Camera-type eye (tissue), 1 donor: ENCODE results near the gene TRAPPC3L. TPM values are rescaled to one million over a fixed set of nuclear protein-coding genes. Genes with fewer than 3 reads are reported as not detected.

Source experiments
- total RNA-seq: library from RNA; depleted of rRNA; stranded (reverse); fragments of >200 nt; gene quantifications from one replicate; pipeline ENCODE4 v1.2.3, GENCODE V29; 2014

TRAPPC3L gene
- total RNA-seq, result 0.38 TPM

DNA sequence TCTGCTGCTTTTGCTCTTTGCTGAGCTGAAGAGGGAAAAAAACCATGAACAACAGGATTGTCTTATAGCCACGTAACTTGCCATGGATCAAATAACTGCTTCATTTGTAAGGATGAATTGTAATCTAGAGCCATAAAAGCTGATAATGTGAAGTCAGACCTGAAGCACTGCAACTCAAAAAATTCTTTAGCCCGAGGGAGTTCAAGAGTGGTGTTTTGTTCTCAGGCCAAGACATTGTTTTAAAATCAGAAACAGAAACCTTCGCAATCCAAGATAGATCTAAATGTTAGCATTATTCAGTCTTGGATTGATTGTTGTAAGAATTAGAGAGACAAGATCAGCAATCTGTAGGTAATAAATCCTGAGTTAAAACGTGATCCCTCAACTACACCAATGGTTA lies at the start of gene TRAPPC3L:
Gene TRAPPC3L (minus strand): TSS at position 34 of the 400 bp plus-strand sequence. CDS start 170 bp downstream, outside the sequence.

DNA sequence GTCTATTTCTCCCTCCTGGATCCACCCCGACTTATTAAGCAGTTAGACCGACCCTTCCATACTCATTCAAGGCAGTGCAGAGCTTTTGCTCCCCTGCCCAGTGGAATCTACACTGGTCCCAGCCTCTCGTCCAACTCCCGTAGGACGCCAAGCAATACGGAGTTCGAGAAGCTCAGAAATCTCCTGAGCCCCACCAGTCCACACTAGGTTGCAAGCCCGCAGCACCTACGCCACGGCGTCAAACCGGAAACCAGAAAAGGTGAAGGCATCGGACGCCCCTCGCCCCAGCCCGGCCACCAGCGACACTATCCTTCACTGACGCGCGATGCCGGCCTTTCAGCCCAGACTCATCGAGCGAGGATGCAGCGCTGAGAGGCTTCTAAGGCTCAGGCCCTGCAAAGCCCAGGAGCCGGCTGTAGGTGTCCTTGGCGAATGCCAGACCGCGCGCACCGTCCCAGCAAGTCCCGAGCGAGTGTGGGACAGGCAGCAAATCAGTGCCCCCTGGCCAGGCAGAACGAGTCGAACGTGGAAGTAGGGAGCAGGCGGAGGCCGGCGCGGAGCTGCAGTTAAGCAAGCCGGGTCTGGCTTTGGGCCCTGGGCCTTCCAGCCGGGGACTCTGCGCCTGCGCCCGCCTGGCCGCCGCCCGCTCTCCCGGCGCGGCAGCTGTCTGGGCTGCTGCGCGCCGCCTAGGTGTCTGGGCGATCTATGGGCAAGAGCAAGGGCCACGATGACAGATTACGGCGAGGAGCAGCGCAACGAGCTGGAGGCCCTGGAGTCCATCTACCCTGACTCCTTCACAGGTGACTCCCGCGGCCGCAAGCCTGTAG lies 25.6 kb upstream of the TRAPPC3L start, which contains the start of gene RWDD1:
Gene RWDD1 (plus strand): TSS at position 649 of the 827 bp plus-strand sequence. CDS start 79 bp downstream, at position 728.

DNA sequence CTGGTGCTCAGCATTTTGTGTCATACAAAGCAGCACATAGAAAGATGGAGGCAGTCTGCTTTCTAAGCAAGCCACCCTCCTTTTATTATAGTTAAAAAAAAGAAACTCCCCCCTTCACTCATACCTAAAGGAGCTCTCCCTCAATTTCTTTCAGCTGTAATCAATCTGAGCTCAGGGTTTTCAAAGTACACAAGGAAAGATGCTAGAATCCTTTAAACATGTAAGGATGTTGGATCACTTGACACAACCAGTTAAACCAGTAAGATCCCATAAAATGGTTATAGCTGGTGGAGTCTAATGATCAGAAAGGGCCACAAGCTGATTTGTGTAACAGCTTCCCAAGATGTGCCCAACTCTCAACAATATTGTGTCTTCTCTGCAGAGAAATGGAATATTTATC lies 8.0 kb upstream of the TRAPPC3L start, which contains the start of gene CALHM4:
Gene CALHM4 (plus strand): TSS at position 301 of the 400 bp plus-strand sequence. CDS start 43 bp downstream, at position 344.

DNA sequence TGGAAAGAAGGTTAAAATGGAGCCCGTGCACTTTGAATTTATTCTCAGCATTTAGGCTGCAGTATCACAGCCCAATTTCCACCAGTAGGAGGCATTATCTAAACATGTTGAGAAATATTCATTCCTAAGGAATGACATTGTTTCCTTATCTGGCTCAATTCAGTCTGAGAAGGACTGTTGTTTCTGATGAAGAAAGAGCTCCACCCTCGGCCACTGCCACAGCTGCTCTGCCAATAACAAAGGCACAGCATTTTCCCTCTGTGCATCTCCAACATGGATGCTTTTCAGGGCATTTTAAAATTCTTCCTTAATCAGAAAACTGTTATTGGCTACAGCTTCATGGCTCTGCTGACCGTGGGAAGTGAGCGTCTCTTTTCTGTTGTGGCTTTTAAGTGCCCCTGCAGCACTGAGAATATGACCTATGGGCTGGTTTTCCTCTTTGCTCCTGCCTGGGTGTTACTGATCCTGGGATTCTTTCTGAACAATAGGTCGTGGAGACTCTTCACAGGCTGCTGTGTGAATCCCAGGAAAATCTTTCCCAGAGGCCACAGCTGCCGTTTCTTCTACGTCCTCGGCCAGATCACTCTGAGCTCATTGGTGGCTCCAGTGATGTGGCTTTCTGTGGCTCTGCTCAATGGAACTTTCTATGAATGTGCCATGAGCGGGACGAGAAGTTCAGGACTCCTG lies 33.9 kb downstream of the TRAPPC3L start, which contains the start of gene CALHM5:
Gene CALHM5 (plus strand): TSS at position 216 of the 687 bp plus-strand sequence. CDS start 58 bp downstream, at position 274.

DNA sequence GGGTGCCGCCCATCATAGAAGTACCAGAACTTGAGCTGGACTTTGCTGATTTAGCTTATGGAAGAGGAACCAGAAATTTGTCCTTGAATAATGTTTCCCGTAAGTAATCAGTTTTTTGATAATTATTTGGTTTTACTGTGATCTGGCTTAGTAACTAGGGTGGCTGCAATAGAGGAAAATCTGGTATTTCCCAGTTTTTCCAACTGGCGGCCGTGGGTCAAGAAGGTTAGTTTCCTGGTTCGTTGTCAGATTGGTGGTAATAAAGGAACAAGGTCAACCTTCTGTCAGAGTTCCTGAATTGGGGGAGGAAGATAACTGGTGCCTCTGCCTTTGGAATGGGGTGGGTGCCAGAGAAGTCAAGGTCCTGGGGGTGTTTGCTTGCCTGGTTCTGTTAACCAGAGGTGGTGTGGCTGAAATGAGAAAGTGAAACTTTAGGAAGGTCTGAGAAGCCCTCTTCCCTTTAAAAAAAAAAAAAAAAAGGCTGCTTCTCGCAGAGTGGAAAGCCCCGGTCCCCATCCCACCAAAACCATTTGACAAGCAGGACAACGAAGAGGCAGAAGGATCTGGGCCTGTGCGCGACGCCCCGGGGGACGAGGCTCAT lies 84.1 kb downstream of the TRAPPC3L start, which contains the start of gene CALHM6:
Gene CALHM6 (plus strand): TSS at position 45 of the 601 bp plus-strand sequence. CDS start 555 bp downstream, at position 600.

Other genes with a start within 250 kb of the TRAPPC3L start
- gene DSE, start 174.7 kb downstream of the TRAPPC3L start, total RNA-seq, result 57.2 TPM
- gene CALHM6, start 84.3 kb downstream of the TRAPPC3L start, total RNA-seq, result 2.5 TPM
- 3.4 TPM for gene CALHM5, start 34.0 kb downstream of the TRAPPC3L start, total RNA-seq
- gene CALHM4, start 8.1 kb upstream of the TRAPPC3L start, total RNA-seq, result not detected
- gene RWDD1, start 25.8 kb upstream of the TRAPPC3L start, total RNA-seq, result 36.6 TPM
- 2.8 TPM for gene RSPH4A, start 70.8 kb upstream of the TRAPPC3L start, total RNA-seq
- 25.5 TPM for gene ZUP1, start 123.1 kb upstream of the TRAPPC3L start, total RNA-seq
- gene KPNA5, start 135.5 kb upstream of the TRAPPC3L start, total RNA-seq, result 49.8 TPM
- gene FAM162B, start 220.0 kb upstream of the TRAPPC3L start, total RNA-seq, result 5.6 TPM